Spleen (tissue), 11 donors: ENCODE measurements around the gene ARFGEF2. TPM values are rescaled to one million over a fixed set of nuclear protein-coding genes. Genes with fewer than 3 reads are reported as not detected.
A peak's percentile ranks its signal among the peaks of the same experiment; 100 is the strongest.
"Not testable (repeated sequence)": the region's sequence is repeated elsewhere in the genome, so short reads cannot be mapped to it uniquely, and the experiment has no call there.

Source experiments
- DNase-seq: peaks from one replicate; pipeline ENCODE4 v3.0.0-alpha.2; 2020
- H3K27ac ChIP-seq, 8 donors: fragments of 200-600 bp; sonication (generic) in 7 of 8; 1 replicate in 4 of 8; 2 replicates in 4 of 8; pipeline versions ENCODE4 v1.5.0 to v1.8.0; 2016 to 2021; ENCODE audit warnings: inconsistent platforms in 4 of 8, mild to moderate bottlenecking in 4 of 8, moderate library complexity in 1 of 8
- H3K27me3 ChIP-seq, 7 donors: fragments of 200-600 bp; sonication (generic) in 6 of 7; replicated peaks in 1 of 7; 1 replicate in 4 of 7; 2 replicates in 3 of 7; pipeline versions ENCODE4 v1.5.0 to v1.8.0; 2016 to 2021; ENCODE audit warnings: inconsistent platforms in 3 of 7, mild to moderate bottlenecking in 1 of 7
- H3K36me3 ChIP-seq, 6 donors: fragments of 200-600 bp; sonication (generic) in 5 of 6; 1 replicate in 4 of 6; 2 replicates in 2 of 6; pipeline versions ENCODE4 v1.5.0 to v1.8.0; 2016 to 2021; ENCODE audit warnings: inconsistent platforms in 2 of 6
- H3K4me1 ChIP-seq, 6 donors: fragments of 200-600 bp; sonication (generic) in 5 of 6; 1 replicate in 3 of 6; 2 replicates in 3 of 6; pipeline versions ENCODE4 v1.5.0 to v1.8.0; 2016 to 2021; ENCODE audit warnings: inconsistent platforms in 3 of 6
- H3K4me3 ChIP-seq, 8 donors: fragments of 200-600 bp; sonication (generic) in 7 of 8; 1 replicate in 4 of 8; 2 replicates in 4 of 8; pipeline versions ENCODE4 v1.5.0 to v1.8.0; 2016 to 2021; ENCODE audit warnings: inconsistent platforms in 4 of 8, mild to moderate bottlenecking in 4 of 8, moderate library complexity in 2 of 8
- H3K9me3 ChIP-seq, 8 donors: fragments of 200-600 bp; sonication (generic) in 7 of 8; 1 replicate in 4 of 8; 2 replicates in 4 of 8; pipeline versions ENCODE4 v1.5.0 to v1.8.0; 2016 to 2021; ENCODE audit warnings: inconsistent platforms in 4 of 8
- CTCF ChIP-seq, 11 experiments: fragments of 200-600 bp in 7 of 11; fragments of 450-650 bp in 4 of 11; sonication (generic) in 4 of 11; IDR thresholded peaks in 8 of 11; conservative IDR thresholded peaks in 3 of 11; 1 replicate in 7 of 11; 2 replicates in 4 of 11; pipeline versions ENCODE4 v1.4.0 to v1.8.0; 2016 to 2021; ENCODE audit warnings: antibody characterized with exemption in 11 of 11, inconsistent platforms in 4 of 11, mild to moderate bottlenecking in 1 of 11
- POLR2A ChIP-seq, 3 donors: fragments of 450-650 bp; IDR thresholded peaks; one replicate each; pipeline ENCODE4 v1.5.1; 2017; ENCODE audit warnings: antibody characterized with exemption in 3 of 3, mild to moderate bottlenecking in 1 of 3
- POLR2AphosphoS5 ChIP-seq, 3 donors: sonication (generic); formaldehyde crosslinking; IDR thresholded peaks; one replicate each; pipeline ENCODE4 v1.5.1; 2017; ENCODE audit warnings: antibody characterized with exemption in 3 of 3
- WGBS, 5 donors: extraction: QIAGEN DNeasy Blood & Tissue Kit in 3 of 5; methylation state at CpG; one replicate each; pipeline versions ENCODE4 v1.1.5 to v1.1.7; 2013 to 2018; 5-methylcytosine and 5-hydroxymethylcytosine counted together
- intact Hi-C: fragments of 100-400 bp; cut with DNase I; formaldehyde crosslinking; loops from one replicate; pipeline ENCODE4 v1.15.0; 2023; ENCODE audit warnings: low total_unique reads
- polyA plus RNA-seq, 3 donors: library from polyadenylated mRNA; stranded (reverse); fragments of 200-250 nt; gene quantifications; one replicate each; pipeline ENCODE4 v1.2.1, GENCODE V29; 2013
- total RNA-seq, 7 donors: library from RNA; depleted of rRNA in 3 of 7; stranded (reverse); fragments of >200 nt in 3 of 7; fragmentation: NEBNext Ultra II Directional in 4 of 7; extraction: Animal tissue kit (Norgen Biotek cat#: 25700) in 4 of 7; gene quantifications; one replicate each; pipeline versions ENCODE4 v1.1.0 to v1.2.1, GENCODE V29; 2016 to 2021
- donor health status: healthy with polysubstance abuse.
- donor health status: DM: no; HTN: no; CAD: no; lungs with moderate emphysema.
- donor health status: DM: no; HTN: no; CAD: no.
- donor health status: Bipolar disorder and iron deficiency.
- donor health status: healthy.
- donor health status: DM: no; HTN: no; CAD: no.
- donor health status: DM: yes; HTN: yes; CAD: no.

ARFGEF2 gene
- total and polyA plus RNA-seq, 10 donors: 6.7 to 44.4 (median 40.8) TPM

GRCh38 chr20:48933017-48933766 is 11.7 kb downstream of the ARFGEF2 start:
- Histone ChIP-seq H3K27ac (no peak overlapping the region), H3K27me3 (no peaks in the 10 kb centered on the region), H3K36me3 (peaks cover 0 to 13% (median 0%) of the 10 kb centered on the region in 6 donors), H3K4me3 (no peak overlapping the region), H3K9me3 (no peaks in the 10 kb centered on the region), H3K4me1 (peaks cover 4 to 78% (median 47%) of the 10 kb centered on the region in 6 donors)
- TF ChIP-seq POLR2A (IDR thresholded peaks at IDR 0.05): no peak
- no peak for TF ChIP-seq CTCF (IDR thresholded peaks at IDR 0.05 in 8 of 11, conservative IDR thresholded peaks at IDR 0.05 in 3 of 11)
- no peak for TF ChIP-seq POLR2AphosphoS5 (IDR thresholded peaks at IDR 0.05)
- intact Hi-C loops: no loop called here
- WGBS, 5 donors: 83 to 94% (median 93%) methylated on average over 14 to 15 of the region's 15 CpGs
- no peak for DNase-seq

- Histone ChIP-seq H3K4me1 (peaks cover 4 to 79% (median 38%) of the 10 kb centered on the region in 6 donors), H3K36me3 (peaks cover 0 to 13% (median 0%) of the 10 kb centered on the region in 6 donors)
- intact Hi-C loops, H3K9me3 ChIP-seq, H3K4me3 ChIP-seq, DNase-seq, H3K27ac ChIP-seq, H3K27me3 ChIP-seq: not testable (repeated sequence)
- 89 to 97% (median 93%) methylated on average over 5 of the region's 5 CpGs for WGBS, 5 donors
These were observed 12.9 kb downstream of the ARFGEF2 start for GRCh38 chr20:48934273-48934877.

- H3K9me3 ChIP-seq, H3K4me3 ChIP-seq, H3K27ac ChIP-seq, H3K27me3 ChIP-seq, intact Hi-C loops, DNase-seq: not testable (repeated sequence)
- H3K36me3 ChIP-seq: peaks cover 0 to 13% (median 0%) of the 10 kb centered on the region in 6 donors
- 37 to 56% (median 39%) methylated on average over 4 to 6 of the region's 7 CpGs for WGBS, 5 donors
- H3K4me1 ChIP-seq: peaks cover 0 to 74% (median 32%) of the 10 kb centered on the region in 6 donors
These were observed 13.5 kb downstream of the ARFGEF2 start for GRCh38 chr20:48934966-48935365.

GRCh38 chr20:48936178-48936577 is 14.7 kb downstream of the ARFGEF2 start:
- H3K9me3 ChIP-seq, H3K27me3 ChIP-seq, H3K27ac ChIP-seq, intact Hi-C loops, DNase-seq, H3K4me3 ChIP-seq: not testable (repeated sequence)
- Histone ChIP-seq H3K36me3 (peaks cover 0 to 22% (median 3%) of the 10 kb centered on the region in 6 donors), H3K4me1 (peaks cover 0 to 64% (median 21%) of the 10 kb centered on the region in 6 donors)
- WGBS, 5 donors: 94 to 100% (median 98%) methylated on average over 4 to 26 of the region's 30 CpGs

GRCh38 chr20:48937674-48938073 is 16.2 kb downstream of the ARFGEF2 start:
- no peak for DNase-seq
- intact Hi-C loops: no loop called here
- Histone ChIP-seq H3K9me3 (no peaks in the 10 kb centered on the region), H3K27me3 (no peaks in the 10 kb centered on the region), H3K36me3 (peaks cover 0 to 37% (median 15%) of the 10 kb centered on the region in 6 donors), H3K4me1 (peaks cover 0 to 57% (median 18%) of the 10 kb centered on the region in 6 donors), H3K4me3 (no peak overlapping the region), H3K27ac (peak overlapping the region in 1 of 8 donors; percentile 8)
- whole genome bisulfite sequencing, 5 donors: 77 to 87% (median 80%) methylated on average over 5 of the region's 5 CpGs
- TF ChIP-seq CTCF (IDR thresholded peaks at IDR 0.05 in 8 of 11, conservative IDR thresholded peaks at IDR 0.05 in 3 of 11) (no peak), POLR2AphosphoS5 (IDR thresholded peaks at IDR 0.05) (no peak), POLR2A (IDR thresholded peaks at IDR 0.05) (no peak)
